ENCODE measurements around the gene SERPINA6. TPM values are rescaled to one million over a fixed set of nuclear protein-coding genes. Genes with fewer than 3 reads are reported as not detected.

The SERPINA6 gene
- polyA plus RNA-seq, 1 donor (not counting 4 experiments of a cell fraction or from before 2014, with no cell fraction given) = not detected

DNA sequence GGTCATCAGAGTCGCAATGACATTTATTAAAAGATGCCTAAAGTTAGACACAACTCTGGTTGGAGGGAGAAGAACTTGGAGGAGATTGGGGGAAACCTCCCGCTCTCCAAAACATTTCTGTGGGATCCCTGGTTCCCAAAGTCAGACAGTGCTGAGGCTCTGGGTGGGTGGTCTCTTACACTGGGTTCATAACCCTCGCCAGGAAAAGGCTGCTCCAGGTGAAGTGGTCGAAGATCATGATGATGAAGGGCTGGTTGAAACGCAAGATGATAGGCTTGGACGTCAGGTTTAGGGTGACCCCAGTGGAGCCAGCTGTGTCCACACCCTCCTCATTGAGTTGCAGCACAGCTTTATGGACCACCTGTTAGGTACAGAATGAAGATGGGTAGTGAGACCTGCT is 18.9 kb downstream of the SERPINA6 start:
- no peak for DNase-seq (ENCODE audit: low read depth, low spot score)
- Histone ChIP-seq H3K9ac (ENCODE audit: control insufficient read depth, extremely low read depth, insufficient read depth, low read length) (no peak overlapping the region), H4K20me1 (ENCODE audit: control insufficient read depth, extremely low read depth, insufficient read depth, low read length) (no peaks in the 10 kb centered on the region), H3K9me3 (ENCODE audit: control insufficient read depth, low read depth, low read length) (no peaks in the 10 kb centered on the region), H3K36me3 (ENCODE audit: control insufficient read depth in 2 of 2, extremely low read depth in 1 of 2, insufficient read depth in 2 of 2, low read length in 2 of 2) (no peaks in the 10 kb centered on the region), H3K4me2 (ENCODE audit: control insufficient read depth, extremely low read depth, insufficient read depth, low read depth, low read length) (no peak overlapping the region), H3K27me3 (ENCODE audit: control insufficient read depth, extremely low read depth, insufficient read depth, low read length) (no peaks in the 10 kb centered on the region), H3K4me3 (ENCODE audit: control insufficient read depth in 2 of 3, extremely low read depth in 1 of 3, insufficient read depth in 2 of 3, low read depth in 1 of 3, low read length in 3 of 3) (no peak overlapping the region), H3K4me1 (ENCODE audit: control insufficient read depth, extremely low read depth, insufficient read depth, low read length) (no peaks in the 10 kb centered on the region), H3K79me2 (ENCODE audit: control insufficient read depth, insufficient read depth, low read length) (no peaks in the 10 kb centered on the region), H3K9me1 (ENCODE audit: control insufficient read depth, extremely low read depth, insufficient read depth, low read length) (no peaks in the 10 kb centered on the region), H3K27ac (ENCODE audit: control insufficient read depth, insufficient read depth, low read length) (no peak overlapping the region), H2AFZ (ENCODE audit: control insufficient read depth, low read length) (no peak overlapping the region)
- FAIRE-seq = no peak
- TF ChIP-seq, protein P1, sequence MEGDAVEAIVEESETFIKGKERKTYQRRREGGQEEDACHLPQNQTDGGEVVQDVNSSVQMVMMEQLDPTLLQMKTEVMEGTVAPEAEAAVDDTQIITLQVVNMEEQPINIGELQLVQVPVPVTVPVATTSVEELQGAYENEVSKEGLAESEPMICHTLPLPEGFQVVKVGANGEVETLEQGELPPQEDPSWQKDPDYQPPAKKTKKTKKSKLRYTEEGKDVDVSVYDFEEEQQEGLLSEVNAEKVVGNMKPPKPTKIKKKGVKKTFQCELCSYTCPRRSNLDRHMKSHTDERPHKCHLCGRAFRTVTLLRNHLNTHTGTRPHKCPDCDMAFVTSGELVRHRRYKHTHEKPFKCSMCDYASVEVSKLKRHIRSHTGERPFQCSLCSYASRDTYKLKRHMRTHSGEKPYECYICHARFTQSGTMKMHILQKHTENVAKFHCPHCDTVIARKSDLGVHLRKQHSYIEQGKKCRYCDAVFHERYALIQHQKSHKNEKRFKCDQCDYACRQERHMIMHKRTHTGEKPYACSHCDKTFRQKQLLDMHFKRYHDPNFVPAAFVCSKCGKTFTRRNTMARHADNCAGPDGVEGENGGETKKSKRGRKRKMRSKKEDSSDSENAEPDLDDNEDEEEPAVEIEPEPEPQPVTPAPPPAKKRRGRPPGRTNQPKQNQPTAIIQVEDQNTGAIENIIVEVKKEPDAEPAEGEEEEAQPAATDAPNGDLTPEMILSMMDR (optimal IDR thresholded peaks at IDR 0.05 in 1 of 3, IDR thresholded peaks at IDR 0.05 in 1 of 3, conservative IDR thresholded peaks at IDR 0.05 in 1 of 3; ENCODE audit: extremely low read depth in 1 of 3, insufficient read depth in 2 of 3, low read length in 3 of 3) = no peak
- TF ChIP-seq EZH2 (IDR thresholded peaks at IDR 0.05; ENCODE audit: low read length) = no peak
- dilution Hi-C loops (cut with MboI; ENCODE audit: extremely low pct_ligation_motif_present, low sequenced_read_pairs) = no loop called here

DNA sequence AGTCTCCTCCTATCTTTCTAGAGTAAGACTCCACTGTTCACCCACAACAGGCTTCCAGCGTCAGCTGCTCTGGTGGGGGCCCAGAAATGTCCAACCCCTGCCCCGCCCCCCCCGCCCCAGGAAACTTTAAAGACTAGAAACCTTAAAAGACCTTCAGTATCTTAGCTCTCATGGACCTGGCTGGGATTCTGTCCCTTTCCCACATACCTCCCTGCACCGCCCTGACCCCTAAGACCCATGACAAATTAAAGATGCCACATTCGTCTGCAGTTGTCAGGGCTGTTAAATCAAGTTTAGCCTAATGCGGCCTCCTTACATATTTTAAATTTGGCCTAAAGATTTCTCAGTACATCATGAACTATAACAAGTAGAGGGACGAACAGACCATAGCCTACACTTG is 20.0 kb downstream of the SERPINA6 start:
- Histone ChIP-seq H3K27me3 (ENCODE audit: control insufficient read depth, extremely low read depth, insufficient read depth, low read length) (no peaks in the 10 kb centered on the region), H2AFZ (ENCODE audit: control insufficient read depth, low read length) (no peak overlapping the region), H3K79me2 (ENCODE audit: control insufficient read depth, insufficient read depth, low read length) (no peaks in the 10 kb centered on the region), H3K9me3 (ENCODE audit: control insufficient read depth, low read depth, low read length) (no peaks in the 10 kb centered on the region), H3K27ac (ENCODE audit: control insufficient read depth, insufficient read depth, low read length) (no peak overlapping the region), H3K9me1 (ENCODE audit: control insufficient read depth, extremely low read depth, insufficient read depth, low read length) (no peaks in the 10 kb centered on the region), H3K4me3 (ENCODE audit: control insufficient read depth in 2 of 3, extremely low read depth in 1 of 3, insufficient read depth in 2 of 3, low read depth in 1 of 3, low read length in 3 of 3) (no peak overlapping the region), H4K20me1 (ENCODE audit: control insufficient read depth, extremely low read depth, insufficient read depth, low read length) (no peaks in the 10 kb centered on the region), H3K9ac (ENCODE audit: control insufficient read depth, extremely low read depth, insufficient read depth, low read length) (no peak overlapping the region), H3K4me1 (ENCODE audit: control insufficient read depth, extremely low read depth, insufficient read depth, low read length) (no peaks in the 10 kb centered on the region), H3K36me3 (ENCODE audit: control insufficient read depth in 2 of 2, extremely low read depth in 1 of 2, insufficient read depth in 2 of 2, low read length in 2 of 2) (no peaks in the 10 kb centered on the region), H3K4me2 (ENCODE audit: control insufficient read depth, extremely low read depth, insufficient read depth, low read depth, low read length) (no peak overlapping the region)
- no peak for DNase-seq (ENCODE audit: low read depth, low spot score)
- no peak for TF ChIP-seq EZH2 (IDR thresholded peaks at IDR 0.05; ENCODE audit: low read length)
- TF ChIP-seq, protein P1 (optimal IDR thresholded peaks at IDR 0.05 in 1 of 3, IDR thresholded peaks at IDR 0.05 in 1 of 3, conservative IDR thresholded peaks at IDR 0.05 in 1 of 3; ENCODE audit: extremely low read depth in 1 of 3, insufficient read depth in 2 of 3, low read length in 3 of 3) = no peak
- dilution Hi-C loops (cut with MboI; ENCODE audit: extremely low pct_ligation_motif_present, low sequenced_read_pairs) = no loop called here
- FAIRE-seq = no peak
